Stimulated activated CD4-positive, alpha-beta T cell treated with anti-CD3 and anti-CD28 coated beads, TNF-alpha, amount 100 ng/mL, for 1 hour (primary cell): Measurements from ENCODE around the gene HOXA3.

Experiments used
- DNase-seq, 3 donors: peaks; one replicate each; pipeline ENCODE4 v3.0.0-alpha.2; 2020; ENCODE audit warnings: low read depth in 3 of 3, low spot score in 1 of 3

Gene HOXA3

GRCh38 chr7:27189997-27190748 is 37.8 kb upstream of the HOXA3 start:
- no peak for DNase-seq

DNA sequence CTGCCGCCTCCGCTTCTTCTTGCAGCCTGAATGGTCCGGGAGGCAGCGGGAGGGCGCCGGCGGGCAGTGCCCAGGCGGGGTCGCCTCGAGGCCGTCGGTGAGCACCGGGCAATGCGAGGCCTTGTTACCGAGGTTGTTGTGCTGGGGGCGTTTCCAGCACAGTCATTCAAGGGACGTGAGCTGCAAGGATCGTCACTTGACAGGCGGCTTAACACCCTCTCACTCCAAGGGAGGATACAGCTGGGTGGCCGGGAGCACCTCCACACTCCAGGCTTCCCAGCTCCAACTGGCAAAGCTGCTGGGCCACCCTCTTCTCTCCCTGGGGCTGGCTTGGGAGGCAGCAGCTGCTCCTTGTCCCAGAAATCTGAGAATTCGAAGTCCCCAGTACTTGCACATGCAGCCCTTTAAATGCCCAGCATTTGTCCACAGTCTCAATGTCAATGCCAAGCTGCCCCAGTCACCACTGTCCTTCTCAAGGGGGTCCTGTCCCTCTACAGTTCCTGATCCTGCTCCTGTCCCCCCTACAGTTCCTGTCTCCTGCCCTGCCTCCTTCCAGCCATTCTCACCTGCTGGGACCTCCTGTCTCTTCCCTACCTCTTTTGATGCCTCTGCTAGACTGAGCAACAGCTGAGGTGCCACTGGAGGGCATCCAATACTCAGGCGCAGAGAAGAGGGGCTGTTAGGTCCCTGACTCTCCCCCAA is 37.1 kb upstream of the HOXA3 start:
- no peak for DNase-seq

DNA sequence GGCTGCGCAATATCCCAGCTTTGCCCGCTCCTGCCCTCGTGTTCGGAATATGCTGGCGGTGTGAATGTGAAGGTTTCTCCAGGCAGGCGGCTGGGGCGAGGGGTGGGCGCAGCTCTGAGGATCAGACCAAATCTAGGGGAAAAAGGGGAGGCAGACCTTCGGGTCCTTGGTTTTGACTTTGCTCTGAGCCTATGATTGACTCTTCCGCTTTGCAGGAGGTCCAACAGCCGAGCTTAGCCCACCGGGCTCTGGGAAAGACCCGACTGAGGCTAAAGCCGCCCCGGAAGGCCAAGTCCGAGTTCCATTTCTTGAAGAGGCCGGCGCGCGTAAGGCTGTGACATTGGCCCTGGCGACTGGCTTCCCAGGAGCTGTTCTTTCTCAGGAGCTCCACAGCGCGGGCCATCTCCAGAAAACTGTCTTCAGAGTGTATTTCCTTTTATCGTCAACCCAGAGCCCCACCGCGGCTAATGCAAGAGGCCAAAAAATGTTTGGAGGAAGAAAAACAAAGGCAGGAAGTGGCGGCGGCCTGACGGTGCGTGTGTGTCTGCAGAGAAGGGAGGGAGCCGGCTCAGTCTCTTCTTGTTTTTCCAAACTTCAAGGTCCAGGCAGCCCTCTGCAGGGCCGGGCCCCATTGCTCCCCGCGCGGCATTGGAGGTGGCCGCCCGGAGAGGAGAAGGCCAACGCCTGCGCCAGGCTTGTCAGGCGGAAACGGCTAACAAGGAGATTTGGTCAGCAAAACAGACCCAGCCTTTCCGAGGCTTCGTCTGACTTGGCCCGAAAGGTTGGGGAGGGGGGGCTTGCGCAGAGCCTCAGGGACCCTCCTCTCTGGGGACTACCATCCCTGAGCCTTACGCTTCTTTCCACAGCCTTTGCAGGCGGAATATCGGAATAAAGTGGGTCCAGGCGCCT is 36.3 kb upstream of the HOXA3 start:
- DNase-seq = no peak

DNA sequence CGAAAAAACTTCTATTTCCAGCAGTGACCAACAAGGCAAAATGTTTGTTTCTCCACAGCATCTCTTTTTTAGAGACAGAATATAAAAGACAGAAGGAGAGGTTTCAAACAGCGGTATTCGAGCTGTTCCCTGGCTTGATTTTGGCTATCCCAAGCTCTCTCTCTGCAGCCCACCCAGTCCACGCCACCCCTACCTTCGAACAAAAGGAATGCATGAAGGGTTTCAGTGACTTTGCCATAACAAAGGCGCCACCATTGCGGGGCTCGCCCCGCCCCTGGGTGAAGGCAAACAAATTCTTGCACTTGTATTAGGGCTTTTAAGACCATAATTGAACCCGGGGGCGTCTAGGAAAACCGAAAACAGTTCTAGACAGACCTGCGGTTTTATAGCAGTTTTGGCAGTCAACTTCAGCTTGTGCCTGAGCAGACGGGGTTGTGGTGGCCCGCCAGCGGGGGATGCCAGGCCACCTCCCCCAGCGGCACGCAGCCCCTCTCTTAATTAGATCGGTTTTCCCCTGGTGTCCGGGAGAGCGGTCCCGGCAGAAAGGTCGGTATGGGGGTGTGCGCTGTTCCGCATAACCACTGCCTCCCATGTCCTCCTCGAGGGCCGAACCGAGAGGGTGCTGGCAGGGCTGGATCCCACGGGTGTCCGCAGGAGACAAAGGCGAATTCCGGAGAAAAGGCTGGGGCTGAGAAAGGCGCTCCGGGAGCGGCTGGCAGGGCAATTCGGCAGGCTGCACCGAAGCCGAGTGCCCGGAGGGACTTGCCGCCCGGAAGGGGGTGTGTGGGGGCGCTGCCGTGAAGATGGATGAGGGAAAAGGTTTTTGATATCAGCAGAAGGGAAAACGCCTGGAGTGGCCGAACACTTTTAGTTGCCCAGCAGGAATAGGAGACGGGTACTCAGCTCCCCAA is 35.3 kb upstream of the HOXA3 start:
- no peak for DNase-seq

GRCh38 chr7:27186668-27187474 is 34.5 kb upstream of the HOXA3 start:
- no peak for DNase-seq

GRCh38 chr7:27185854-27186667 is 33.7 kb upstream of the HOXA3 start:
- DNase-seq = no peak

GRCh38 chr7:27185013-27185853 is 32.9 kb upstream of the HOXA3 start, which contains the start of gene HOXA11:
HOXA11 (minus strand) TSS chr7:27185232; CDS start chr7:27185144, 88 bp downstream.
- DNase-seq = no peak

GRCh38 chr7:27184337-27185012 is 32.1 kb upstream of the HOXA3 start:
- no peak for DNase-seq

DNA sequence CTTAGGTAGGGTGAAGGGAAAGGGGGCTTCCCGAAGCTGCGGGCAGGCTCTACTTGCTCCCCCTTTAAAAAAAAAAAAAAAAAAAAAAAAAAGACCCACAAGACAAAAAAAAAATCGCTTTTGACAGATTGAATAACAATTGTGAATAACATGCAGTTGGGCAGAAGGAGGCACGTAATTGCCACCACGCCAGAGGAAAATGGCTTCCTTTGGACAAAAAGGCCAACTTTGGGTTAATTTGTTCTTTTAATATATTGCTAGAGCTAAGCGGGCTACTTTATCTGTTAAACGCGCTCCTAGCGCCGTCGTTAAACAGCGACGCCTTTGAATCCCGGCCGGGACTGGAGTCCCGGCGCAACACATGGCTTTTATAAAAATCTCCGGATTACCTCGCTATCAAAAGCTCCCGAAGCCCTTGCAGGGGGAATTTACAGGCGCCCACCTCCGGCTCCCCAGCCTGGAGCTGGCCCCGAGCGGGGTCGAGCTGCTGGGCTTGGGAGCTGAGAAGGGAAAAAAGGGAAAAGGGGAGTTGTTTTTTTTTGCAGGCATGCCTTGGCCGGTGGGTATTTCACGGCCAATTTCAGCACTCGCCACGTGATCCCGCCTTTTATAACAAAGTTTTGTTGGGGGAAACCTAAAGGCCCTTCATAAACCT is 31.4 kb upstream of the HOXA3 start:
- DNase-seq = no peak

GRCh38 chr7:27182861-27183681 is 30.7 kb upstream of the HOXA3 start:
- no peak for DNase-seq

DNA sequence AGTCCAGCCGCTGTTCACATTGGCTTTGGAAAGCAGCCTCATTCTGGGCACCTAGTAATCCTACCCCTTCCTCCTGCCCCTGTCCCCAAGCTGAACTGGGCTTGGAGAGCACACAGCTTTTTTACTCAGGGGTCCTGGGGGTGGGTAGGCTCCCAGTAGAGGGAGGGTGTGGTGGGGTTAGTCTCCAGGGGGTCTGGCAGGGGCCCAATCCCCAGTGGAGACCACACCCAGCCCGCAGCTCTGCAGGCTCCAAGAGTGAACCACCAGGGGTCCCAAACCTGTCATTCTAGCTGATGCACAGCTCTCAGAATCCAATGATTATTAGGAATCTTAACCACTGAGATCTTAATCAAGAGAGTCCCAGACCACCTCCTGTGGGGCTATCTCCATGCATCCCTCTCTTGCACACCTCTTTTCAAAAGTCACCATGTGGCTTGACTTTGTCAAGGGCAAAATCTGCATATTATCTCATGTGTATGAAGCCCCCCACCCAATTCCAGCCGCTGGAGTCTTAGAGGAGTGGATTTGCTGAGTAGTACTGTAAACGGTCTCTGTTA is 30.0 kb upstream of the HOXA3 start:
- DNase-seq = no peak

- DNase-seq = no peak
Measured at GRCh38 chr7:27181795-27182275, 29.5 kb upstream of the HOXA3 start.

DNA sequence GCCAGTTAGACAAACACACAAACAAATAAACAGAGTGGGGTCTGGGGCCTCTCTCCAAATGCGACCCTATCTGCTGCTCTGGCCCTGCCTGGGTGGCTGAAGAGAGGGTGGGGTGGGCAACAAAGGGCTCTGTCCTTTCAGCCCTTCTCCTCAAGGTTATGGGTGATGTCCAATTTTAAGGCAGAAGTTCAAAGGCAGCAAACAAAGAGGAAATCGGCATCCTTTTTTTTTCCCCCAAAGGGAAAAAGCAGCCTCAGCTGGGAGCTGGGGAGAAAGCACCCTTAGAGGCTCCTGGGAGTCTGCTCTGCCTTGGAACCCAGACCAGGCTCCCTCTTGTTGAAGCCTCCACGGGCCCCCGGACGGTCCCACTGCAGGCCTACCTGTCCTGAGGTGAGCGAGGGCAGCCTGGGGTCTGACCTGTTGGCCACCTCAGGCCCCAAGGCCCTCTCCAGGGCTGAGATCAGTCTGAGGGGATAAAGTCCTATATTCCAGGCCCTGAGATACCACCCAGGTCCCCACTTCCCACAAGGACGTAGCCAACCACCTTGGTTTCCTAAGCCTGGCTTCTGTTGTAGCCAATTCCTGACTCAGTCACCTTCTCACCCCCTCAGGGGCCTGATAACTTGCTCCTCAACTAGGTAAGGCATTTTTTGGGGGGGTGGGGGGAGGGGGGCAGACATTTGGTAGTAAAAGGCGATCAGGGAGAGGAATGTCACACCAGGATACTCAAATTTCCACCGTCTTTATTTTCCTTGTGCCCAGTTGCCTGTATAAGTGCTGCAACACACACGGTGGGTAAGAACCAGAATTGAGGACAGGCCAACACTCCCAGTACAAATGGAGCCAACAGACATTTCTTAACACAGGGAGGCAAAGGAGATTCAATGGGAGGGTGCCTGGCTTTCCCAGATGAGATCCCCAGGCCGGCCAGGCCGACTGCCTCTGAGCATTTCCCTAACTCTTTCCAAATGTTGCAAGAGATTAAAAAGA is 28.3 kb upstream of the HOXA3 start:
- DNase-seq = no peak
